ENCODE results near the gene MAP7D1.
"Not testable (repeated sequence)": the region's sequence is repeated elsewhere in the genome, so short reads cannot be mapped to it uniquely, and the experiment has no call there.

Gene MAP7D1

DNA sequence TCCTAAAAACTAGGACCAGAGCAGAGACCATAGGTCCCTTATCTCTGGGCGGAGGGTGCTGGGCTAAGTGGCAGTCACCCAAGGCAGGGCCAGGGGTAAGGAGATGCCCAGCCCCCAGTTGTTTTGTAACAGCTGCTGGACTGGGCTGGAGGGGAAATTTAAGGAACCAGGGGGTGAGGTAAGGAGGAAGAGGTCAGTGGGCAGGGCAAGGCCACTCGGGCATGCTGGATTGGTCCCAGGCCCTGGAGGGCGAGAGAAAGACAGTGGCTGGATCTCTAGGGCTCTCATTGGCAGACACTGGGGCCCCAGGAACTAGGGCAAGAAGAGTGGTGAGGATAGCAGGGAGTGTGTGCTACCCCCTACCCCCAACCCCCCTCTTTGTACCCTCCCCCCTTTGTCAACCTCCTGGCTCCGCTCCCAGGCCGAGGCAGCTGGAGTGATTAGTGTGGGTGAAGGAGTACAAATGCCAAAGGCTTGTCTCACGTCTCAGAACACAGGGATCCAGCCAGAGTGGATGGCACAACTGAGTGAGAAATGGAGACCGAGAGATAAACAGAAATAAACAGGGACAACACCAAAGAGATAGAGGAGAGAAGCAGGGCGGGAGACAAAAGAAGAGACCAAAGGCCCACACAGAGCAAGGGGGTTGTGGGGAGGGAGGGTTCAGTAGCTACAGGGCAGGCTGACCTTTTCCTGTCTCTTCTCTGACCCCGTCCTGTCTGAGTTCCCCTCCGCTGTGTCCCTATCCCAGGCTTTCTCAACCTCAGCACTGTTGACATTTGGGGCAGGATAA, 47.8 kb downstream of the MAP7D1 start:
- DNase-seq (ENCODE audit: low spot score), result no peak

DNA sequence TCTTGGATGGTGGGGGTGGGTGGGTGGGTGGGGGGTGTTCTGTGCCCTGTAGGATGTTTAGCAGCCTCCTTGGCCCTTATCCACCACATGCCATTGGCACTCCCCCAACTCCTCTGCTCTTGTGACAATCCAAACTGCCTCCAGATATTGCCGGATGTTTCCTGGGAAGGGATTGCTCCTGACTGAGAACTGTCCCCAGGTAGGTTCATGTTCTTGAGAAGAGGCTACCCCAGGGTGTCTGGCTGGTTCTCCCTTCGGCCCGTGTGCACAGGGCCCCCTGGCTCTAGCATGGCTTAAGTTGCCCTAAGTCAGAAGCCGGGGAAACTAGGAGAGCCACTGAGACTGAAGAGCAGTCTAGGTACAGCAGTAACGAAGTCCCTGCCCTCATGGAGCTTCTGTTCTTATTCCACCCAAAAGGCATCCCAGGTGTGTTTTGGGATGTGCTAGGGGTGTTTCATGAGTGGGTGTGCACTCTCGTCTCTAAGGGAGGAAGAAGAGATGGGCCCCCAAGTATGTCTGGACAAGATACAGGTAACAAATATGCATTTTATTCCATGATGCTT, 48.5 kb downstream of the MAP7D1 start:
- DNase-seq (ENCODE audit: low spot score), result no peak

DNA sequence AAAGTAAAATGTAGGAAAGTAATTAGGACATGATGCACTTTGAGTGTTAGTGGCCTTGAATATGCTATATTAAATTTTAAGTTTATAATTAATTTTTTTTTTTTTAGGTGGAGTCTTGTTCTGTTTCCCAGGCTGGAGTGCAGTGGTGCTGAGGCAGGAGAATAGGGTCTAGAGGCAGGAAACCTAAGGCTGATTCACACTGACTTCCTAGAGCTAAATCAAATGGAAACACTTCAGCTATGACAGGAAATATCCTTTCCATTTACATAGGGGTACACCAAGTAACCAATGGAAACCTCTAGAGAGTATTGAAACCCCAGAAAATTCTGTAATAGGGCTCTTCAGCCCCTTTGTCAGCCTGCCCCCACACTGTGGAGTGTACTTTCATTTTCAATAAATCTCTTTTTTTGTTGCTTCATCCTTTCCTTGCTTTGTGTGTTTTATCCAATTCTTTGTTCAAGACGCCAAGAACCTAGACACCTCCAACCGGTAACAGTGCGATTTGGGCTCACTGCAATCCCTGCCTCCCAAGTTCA, 50.4 kb downstream of the MAP7D1 start:
- DNase-seq (ENCODE audit: low spot score), result no peak

DNA sequence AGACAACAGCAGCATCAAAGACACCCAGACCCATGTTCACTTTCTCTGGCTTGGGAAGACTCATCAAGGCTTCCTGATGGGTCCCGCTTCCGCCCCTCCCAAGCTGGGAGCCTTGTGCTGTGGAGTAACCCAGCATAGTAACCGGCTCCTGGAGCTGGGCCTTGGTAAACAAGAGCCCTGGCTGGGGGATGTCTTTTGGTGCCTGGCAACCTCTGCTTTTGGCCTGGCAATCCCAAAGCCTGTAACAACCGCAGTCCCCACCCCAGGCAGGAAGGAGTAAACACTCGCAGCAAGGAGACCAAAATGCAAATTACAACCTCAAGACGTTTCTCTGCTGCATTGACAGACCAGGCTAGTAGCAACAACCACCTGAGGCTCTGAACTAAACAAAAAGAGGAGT, 51.4 kb downstream of the MAP7D1 start:
- no peak for DNase-seq (ENCODE audit: low spot score)

DNA sequence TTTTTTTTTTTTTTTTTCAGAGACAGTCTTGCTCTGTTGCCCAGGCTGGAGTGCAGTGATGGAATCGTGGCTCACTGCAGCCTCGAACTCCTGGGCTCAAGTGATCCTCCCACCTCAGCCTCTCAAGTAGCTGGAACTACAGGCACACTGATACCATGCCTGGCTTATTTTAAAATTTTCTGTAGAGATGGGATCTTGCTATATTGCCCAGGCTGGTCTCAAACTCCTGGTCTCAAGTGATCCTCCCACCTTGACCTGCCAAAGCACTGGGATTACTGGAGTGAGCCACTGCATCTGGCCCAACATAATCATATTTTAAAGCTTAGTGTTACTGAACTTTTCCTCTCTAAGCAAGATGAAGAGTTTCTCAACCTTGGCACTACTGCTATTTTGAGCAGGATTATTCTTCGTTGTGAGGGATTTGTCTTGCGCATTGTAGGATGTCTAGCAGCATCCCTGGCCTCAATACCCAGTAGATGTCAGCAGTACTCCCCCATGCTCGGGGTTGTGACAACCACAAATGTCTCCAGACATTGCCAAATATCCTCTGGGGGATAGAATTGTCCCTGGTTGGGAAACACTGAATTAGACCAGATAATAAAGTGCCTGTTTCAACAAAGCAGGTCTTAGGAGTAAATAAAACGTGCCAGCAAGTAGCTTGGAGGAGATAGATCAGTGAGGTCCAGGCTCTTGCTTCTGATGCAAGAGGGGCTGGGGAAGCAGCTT, 53.2 kb downstream of the MAP7D1 start:
- no peak for DNase-seq (ENCODE audit: low spot score)

DNA sequence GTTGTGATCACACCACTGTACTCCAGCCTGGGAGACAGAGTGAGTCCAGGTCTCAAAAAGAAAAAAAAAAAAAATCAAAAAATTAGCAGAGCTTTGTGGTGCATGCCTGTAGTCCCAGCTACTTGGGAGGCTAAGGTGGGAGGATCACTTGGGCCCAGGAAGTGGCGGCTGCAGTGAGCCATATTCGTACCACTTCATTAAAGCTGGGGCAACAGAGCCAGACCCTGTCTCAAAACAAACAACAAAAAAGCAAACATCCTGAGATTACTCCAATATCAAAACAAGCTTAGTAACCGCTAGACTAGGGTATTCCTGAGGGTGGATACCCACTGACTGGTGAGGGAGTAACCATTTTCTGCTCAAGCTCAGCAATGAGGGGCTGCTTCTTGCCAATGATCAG, 55.3 kb downstream of the MAP7D1 start:
- no peak for DNase-seq (ENCODE audit: low spot score)

DNA sequence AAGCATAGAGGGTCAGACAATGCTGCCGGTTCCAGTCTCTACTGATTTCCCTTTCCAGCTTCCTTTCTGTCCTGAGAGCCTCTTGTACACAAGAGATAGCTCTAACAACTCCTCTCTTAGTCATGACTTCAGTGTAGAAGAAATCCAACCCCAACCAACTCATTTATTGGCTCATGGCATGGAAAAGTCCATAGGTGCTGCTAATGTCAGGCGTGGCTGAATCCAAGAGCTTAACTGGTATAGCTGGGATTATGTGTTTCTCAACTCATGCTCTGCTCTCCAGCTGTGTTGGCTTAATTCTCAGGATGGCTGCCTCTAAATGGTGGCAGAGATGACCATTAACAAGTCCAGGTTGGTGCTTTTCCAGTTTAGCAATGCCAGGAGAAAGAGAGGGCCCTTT, 55.9 kb downstream of the MAP7D1 start:
- no peak for DNase-seq (ENCODE audit: low spot score)

DNA sequence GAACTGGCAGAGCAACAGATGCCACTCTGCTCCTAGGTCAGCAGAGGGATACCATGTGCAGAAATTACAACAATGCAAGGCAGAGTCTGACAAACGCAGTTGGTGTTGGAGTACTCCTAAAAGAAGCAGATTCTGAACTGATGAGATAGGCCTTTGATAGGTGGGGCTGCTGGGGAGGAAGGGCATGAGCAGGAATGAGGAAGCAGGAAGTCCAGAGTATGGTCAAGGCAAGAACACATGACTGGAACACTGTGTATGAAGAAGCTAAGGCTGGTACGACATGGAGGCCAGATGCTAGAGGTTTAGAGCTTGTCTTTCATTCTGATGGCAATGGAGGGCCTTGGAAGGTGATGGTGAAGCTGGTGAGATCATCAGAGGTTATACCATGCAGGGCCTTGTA, 56.8 kb downstream of the MAP7D1 start:
- no peak for DNase-seq (ENCODE audit: low spot score)

DNA sequence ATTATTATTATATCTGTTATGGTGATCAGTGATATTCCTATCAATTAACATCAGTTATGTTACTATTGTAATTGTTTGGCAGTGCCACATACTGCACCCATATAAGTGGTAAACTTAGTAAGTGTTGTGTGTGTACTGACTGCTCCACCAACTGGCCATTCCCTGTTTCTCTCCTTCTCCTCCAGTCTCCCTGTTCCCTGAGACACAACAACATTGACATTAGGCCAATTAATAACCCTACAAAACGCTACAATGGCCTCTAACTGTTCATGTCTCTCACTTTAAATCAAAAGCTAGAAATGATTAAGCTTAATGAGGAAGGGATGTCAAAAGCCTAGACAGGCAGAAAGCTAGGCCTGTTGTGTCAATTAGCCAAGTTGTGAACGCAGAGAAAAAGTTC, 61.7 kb downstream of the MAP7D1 start:
- DNase-seq (ENCODE audit: low spot score), result peak; percentile 48

DNA sequence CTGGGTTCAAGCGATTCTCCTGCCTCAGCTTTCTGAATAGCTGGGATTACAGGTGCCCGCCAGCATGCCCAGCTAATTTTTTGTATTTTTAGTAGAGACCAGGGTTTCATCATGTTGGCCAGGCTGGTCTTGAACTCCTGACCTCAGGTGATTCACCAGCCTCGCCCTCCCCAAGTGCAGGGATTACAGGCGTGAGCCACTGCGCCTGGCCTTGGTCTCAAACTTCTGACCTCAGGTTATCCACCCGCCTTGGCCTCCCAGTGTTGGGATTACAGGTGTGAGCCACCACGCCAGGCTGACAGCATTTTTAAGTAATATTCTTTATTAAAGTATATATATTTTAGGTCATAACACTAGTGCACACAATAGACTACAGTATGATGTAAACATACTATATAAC, 65.9 kb downstream of the MAP7D1 start:
- not testable (repeated sequence) for DNase-seq (ENCODE audit: low spot score)

DNA sequence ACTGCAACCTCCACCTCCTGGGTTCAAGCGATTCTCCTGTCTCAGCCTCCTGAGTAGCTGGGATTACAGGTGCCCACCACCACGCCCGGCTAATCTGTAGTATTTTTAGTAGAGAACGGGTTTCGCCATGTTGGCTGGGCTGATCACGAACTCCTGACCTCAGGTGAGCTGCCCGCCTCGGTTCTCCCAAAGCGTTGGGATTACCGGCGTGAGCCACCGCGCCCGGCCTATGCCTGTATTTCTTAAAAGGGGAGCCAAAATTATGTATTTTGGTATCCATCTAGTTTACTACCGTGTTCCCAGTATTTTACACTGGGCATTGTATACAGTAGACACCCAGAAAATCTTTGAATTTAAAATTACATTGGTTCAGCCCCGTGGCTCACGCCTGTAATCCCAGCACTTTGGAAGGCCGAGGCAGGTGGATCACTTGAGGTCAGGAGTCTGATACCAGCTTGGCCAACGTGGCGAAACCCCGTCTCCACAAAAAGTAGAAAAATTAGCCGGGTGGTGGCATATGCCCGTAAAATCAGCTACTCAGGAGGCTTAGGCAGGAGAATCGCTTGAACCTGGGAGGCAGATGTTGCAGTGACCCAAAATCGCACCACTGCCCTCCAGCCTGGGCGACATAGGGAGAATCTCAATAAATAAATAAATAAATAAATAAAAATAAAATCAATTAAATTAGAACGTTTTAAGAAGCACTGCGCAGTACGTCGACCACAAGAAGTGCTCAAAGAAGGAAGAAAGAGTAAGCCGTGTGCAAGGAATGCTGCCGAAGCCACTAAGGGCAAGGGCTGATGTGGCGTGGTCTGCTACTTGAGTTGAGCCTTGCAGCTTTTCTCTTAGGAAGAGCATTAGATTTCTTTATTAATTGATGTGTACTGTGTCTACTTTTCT, 66.8 kb downstream of the MAP7D1 start:
- DNase-seq (ENCODE audit: low spot score), result no peak

DNA sequence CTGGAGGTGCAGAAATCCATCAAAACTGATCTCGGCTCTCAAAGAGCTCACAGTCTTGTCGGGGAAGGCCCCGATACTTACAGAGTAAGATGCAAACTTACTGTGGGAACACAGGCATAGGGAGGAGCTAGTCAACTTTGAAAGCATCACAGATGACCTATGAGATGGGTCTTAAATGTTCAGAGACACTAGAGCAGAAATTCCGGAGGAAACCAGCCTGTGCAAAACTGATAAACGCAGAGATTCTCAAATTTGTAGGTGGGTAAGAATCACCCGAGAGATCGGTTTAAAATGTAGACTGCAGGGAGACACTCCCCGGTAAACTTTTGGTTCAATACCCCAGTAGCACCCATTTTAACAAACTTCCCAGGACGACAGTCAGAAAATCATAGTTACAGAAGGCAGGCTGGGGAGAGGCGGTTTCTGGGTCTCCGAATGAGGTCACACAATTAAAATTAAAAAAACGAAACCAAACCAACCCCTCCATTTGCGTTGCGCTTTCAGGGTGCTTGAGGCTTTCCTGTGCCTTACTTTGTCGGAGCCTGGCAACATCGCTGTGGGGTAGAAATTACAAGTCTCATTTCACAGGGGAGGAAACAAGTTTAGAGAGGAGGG, 67.5 kb downstream of the MAP7D1 start:
- peak; percentile 63 for DNase-seq (ENCODE audit: low spot score)

DNA sequence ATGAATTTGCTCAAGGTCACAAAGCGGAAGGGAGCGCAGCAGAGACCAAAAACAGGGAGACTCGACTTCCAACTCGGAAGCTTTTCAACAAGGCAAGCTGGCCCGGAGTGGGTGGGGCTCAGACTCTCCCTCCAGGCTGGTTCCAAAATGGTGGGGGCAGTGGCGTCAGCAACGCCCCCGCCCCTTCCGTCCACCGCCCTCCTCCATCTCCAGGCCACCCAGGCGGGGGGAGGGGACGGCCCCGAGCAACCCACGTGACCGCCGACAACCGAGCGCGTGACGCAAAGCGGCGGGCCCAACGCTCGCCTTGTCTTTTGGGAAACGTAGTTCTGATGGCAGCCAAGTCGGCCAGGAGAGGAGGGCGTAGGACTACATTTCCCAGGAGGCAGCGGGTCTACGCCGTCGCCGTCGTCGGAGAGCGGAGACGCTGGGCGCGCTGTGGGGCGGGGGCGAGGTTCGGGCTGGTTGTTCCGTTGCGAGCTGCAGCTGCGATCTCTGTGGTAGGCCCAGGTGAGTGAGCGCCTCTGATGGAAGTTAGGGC, 68.1 kb downstream of the MAP7D1 start, which contains the start of gene THRAP3:
Gene THRAP3 (plus strand): TSS at position 448 of the 541 bp plus-strand sequence. CDS start 58,121 bp downstream, outside the sequence.
- peak; percentile 99 for DNase-seq (ENCODE audit: low spot score)

DNA sequence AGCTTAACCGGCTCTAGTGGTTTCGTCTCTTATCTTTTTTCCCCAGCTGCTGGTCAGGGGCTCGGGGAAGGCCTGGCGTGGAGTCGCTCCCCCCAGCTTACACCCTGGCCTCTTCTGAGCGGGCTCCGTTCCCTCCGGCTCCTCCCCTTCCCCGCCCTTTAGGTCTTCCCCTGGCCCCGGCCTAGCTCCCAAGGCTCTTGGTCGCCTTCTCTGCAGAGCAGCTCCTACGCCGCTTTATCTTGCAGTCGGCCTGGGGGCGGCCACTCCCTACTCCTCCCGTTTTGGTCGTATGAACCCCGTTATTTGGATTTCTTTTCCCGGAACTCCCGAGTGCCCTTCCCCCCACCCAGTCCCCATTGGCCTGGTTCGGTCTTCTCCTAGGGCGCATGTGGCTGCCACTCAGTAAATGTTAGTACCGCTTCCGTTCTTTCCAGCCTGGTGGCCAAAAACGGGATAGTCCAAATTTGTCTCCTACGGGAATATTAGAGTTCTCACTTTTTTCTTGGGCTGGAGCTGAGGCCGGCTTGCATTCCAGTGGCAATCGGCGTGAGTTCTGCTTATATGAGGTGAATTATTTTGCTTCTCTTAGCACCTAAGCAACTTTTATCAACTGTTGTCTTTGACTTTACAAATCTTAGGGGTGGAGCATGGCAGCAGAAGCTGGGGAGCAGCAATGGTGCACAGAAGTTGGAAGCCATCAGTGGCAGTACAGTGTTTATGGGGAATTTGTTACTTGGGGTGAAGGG, 68.8 kb downstream of the MAP7D1 start:
- DNase-seq (ENCODE audit: low spot score), result peak; percentile 68

DNA sequence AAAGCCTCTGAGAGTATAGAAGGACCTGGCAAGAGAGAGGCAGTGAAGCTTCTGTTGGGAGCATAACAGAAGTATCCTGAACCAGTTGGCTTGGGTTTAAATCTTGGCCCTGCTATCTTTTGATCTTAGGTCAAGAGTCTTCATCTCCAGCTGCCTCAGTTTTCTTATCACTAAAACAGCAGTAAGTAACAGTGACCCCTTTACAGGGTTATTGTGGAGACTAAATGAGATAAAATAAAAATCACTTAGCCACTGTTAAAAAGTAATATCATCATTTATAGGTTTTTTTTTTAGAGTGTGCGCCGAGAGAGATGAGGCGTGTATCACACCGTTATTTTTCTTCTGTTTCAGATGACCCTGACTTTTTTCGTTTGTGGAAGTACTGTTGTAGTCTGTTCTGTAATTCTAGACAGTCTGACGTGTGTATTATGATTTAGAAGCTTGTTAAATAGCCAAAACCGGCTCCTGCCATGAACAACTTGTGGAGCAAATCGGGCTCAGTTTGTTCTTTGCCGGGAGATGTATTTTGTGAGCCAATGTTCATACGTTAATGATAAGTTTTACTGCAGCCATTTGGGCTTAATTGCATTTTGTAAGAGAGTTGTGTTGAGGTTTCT, 69.4 kb downstream of the MAP7D1 start:
- DNase-seq (ENCODE audit: low spot score), result no peak

DNA sequence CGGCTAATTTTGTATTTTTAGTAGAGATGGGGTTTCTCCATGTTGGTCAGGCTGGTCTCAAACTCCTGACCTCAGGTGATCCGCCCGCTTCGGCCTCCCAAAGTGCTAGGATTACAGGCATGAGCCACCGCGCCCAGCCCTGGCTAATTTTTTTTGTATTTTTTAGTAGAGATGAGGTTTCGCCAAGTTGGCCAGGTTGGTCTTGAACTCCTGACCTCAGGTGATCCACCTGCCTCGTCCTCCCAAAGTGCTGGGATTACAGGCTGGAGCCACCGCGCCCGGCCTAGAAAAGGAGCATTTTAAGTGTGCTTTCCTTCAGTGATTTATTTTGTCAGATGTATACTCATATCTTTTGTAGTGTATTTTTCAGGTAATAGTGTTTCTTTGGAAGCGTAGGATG, 74.3 kb downstream of the MAP7D1 start:
- DNase-seq (ENCODE audit: low spot score), result not testable (repeated sequence)
